DMS114 treated with DMSO at 0.1 percent for 48 hours (cell line): ENCODE data around the gene SERPINE2.
"Not testable (repeated sequence)": the region's sequence is repeated elsewhere in the genome, so short reads cannot be mapped to it uniquely, and the experiment has no call there.

Source experiments
- DNase-seq: peaks from one replicate; lab custom pipeline; 2025; ENCODE audit not compliant: unreplicated experiment; lab: John Stamatoyannopoulos, UW

SERPINE2 gene

DNA sequence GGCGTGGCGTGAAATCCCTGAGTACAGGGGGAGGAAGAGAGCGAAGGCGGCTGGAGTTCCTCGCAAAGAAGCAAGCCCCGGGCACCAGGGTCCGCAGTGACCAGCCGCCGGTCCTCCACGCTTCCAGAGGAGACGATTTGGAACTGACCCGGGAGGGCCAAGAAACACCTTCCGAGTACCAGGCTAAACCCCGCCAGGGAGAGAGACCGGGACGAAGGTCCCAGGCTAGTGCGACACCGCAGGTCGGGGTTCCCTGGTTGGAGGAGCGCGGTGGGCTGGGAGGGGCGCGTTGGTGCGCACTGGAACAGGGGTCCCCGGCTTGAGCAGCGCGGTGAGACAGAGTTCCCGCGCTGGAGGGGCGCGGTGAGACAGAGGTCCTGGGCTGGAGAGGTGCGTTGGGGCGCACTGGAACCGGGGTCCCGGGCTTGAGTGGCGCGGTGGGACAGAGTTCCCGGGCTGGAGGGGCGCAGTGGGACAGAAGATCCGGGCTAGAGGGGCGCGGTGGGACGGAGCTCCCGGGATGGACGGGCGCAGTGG is 94.9 kb downstream of the SERPINE2 start:
- DNase-seq: no peak

- no peak for DNase-seq
These were observed 95.5 kb downstream of the SERPINE2 start for GRCh38 chr2:223943561-223944008.

DNA sequence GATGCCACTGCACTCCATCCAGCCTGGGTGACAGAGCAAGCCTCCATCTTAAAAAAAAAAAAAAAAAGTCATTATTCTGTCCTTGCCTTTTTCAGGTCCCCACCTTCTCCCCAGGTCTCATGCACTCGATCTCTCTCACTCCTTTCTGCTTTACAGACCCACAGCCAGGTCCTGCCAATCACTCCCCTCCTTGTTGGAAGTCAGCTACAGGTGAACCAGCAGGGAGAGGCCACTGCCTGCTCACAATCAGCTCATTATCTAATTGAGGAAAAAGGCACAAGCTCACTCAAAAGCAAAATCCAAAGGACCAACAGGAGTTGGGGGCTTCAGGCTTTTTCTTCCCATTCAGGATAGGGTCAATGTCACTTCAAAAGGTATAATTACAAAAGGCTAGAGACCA is 96.0 kb downstream of the SERPINE2 start:
- DNase-seq: no peak

GRCh38 chr2:223941579-223942277 is 97.4 kb downstream of the SERPINE2 start:
- DNase-seq: no peak

GRCh38 chr2:223939438-223939837 is 99.6 kb downstream of the SERPINE2 start:
- not testable (repeated sequence) for DNase-seq

DNA sequence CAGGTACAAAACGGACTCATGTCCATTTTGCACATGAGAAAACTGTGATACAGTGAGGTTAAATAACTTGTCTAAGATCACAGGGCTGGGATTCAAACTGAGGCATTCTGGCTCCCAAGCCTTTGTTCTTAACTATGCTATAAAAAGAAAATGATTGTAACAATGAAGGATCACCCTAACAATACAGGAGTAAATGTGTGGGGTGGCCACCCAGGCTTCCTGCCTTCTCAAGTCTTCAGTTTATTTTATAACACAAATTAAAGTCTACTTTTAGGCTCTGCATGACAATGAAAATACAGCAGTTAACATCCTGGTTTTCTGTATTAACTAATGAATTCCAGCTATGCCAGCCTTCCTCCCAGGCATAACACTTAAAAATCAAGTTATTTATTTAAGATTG is 101.6 kb downstream of the SERPINE2 start:
- no peak for DNase-seq

DNA sequence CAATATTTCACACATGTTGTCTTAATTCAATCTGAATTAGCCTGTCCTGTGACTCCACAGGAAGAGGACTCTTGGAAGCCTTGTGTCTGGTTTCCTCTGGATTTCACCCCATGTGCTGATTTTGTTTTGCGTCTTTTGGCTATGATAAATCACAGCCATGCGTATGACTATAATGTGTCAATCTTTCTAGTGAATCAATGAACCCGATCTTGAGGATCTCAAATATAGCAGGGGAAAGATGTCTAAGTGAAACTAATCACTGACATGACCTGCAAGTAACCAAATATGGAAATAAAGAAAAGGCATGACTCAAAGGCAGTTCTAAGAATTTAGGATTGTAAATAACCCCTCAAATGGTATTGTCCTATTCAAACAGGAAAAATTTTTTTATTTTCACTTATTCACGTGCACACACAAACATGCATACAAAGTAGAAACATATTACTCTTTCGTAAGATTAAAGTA is 102.2 kb downstream of the SERPINE2 start:
- no peak for DNase-seq

GRCh38 chr2:223935459-223936125 is 103.5 kb downstream of the SERPINE2 start:
- no peak for DNase-seq

DNA sequence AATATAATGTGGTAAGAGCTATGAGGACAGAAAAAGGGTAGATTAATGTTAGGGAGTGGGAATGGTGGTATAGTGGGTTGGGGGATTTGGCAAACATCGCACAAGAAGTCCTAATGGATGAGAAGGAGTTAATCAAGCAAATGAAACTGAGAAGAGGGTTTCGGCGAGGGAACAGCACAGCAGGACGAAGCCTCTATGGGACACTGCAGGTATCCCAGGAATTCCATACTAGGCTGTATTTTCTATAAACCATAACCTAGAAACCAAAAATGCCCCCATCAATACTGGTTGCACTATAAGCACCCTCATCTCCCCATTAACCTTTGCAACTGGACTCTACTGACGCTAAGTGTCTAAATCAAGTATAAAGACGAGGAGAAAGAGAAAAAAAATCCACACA is 104.2 kb downstream of the SERPINE2 start:
- DNase-seq: no peak

DNA sequence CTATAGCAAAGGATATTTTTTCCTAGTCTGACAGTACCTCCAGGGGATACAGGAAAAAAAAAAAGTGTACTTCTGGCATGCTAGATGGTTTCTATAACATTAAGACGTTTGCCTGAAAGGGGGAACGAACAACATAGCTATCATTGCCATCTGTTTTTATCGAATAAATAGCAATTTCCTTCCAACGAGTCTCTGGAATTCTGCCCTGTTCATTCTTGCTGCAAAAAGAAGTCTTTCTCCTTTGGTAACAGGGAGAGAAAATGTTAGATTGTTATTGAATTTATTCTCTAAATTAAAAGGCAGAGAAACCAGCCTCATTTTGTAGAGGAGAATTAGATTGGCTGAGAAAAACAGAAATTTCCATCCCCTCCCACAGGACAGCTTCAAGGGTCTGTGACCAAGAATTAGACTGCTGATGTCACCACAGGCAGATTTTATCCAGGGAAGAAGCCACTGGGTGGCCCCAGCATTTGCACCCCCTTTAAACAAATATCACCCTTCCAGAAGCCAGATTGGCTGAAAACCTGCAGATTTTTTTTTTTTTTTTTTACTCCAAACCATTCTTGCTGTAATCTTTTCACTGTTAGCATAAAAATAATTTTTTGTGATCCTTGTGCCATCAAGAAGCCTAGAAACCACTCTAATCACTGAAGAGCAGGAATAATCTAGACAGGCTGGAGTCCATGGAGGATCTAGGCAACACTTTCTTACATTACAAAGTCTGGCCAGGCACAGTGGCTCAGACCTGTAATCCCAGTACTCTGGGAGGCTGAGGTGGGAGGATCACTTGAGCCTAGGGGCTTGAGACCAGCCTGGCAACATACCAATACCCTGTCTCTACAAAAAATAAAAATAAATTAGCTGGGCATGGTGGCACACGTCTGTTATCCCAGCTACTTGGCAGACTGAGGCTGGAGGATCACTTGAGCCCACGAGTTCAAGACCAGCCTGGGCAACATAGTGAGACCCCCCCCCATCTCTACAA is 106.0 kb downstream of the SERPINE2 start:
- DNase-seq: no peak

GRCh38 chr2:223930103-223930976 is 108.7 kb downstream of the SERPINE2 start:
- no peak for DNase-seq

DNA sequence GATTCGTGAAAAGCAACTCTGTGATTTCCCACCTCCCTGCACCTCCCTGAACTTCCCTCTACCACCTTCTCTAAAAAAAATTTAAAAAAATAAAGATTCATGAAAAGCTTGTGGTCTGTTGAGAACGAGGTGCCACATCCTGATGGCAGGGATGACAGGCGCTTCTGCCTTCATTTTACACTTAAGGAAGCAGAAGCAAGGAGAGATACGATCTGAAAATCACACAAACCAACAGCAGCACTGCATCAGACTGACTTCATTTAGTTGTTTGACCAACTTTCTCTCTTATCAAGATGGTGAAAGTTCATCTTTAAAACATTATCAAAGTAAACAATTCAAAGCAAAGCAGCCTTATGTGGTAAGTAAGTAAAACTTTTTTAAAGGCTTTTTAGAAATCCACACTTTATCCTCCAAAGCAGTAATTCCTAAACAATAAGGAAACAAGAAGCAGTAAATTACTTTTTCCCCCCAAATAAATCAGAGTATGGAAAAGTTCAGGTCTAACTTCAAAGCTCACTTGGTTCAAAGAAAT is 109.4 kb downstream of the SERPINE2 start:
- no peak for DNase-seq

DNA sequence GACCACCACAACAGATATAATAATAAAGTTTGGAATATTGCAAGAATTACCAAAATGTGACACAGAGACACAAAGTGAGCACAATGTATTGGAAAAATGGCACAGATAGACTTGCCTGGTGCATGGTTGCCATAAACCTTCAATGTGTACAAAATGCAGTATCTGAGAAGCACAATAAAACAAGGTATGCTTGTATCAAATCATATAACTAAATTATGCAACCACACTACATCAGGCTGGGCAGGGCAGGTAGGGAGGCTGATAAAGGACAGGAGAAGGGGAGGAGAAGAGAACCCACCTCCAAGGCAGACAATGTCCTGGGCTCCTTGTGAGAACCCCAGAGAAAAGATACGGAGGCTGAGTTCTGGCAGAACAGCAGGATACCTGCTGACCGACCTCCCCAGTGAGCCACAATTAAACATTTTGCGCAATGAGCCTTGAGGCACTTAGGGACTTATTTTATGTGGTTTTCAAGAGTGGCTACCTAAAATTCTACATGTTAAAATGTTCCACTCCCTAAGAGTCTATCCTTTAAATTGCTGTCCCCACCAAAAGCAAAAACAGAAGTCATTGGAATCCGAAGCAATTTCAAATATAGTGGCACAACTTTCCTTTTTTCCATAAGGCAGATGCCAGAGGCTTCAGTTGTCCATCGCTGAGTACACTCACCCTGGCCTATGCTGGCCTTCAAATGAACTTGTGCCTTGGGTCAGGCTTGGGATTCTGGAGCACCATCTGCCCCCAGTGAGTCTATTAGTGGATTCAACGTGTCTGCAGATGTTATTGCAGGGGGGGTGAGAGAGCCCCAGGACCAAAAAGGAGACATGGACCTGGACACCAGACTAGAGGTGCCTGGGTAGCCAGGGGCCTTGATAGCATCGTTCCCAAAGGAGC is 110.7 kb downstream of the SERPINE2 start:
- no peak for DNase-seq

GRCh38 chr2:223925106-223925505 is 114.0 kb downstream of the SERPINE2 start:
- DNase-seq: no peak
